NCI-H2196 (cell line): ENCODE measurements around the gene PACRG.

Experiments used
- DNase-seq: peaks from one replicate; lab custom pipeline; 2025; ENCODE audit not compliant: unreplicated experiment; lab: John Stamatoyannopoulos, UW

PACRG gene

GRCh38 chr6:163231356-163232014 lies 503.7 kb downstream of the PACRG start:
- DNase-seq = no peak

DNA sequence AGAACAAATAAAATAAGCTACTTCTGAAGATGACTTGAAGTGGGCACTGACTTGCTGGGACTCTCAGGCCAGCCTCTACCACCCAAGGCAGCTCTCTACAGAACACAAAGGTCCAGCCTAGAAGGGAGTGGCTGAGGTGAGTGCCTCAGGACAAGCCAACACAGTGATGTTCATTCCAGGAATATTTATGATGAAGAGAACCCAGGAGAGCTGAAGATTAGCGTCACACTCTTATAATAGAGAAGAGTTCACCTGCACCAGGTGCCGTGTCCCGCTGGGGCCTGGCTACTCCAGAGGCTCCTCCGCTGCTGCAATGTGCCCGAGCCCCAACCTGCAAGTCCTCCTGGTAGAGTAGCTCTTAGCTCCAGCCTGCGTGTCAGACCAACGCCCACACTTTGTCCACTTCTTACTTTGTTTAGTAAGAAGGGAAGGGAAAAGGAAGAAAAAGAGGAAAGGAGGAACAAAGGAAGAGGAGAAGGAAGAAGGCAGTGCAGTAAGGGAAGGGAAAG lies 504.3 kb downstream of the PACRG start:
- no peak for DNase-seq

DNA sequence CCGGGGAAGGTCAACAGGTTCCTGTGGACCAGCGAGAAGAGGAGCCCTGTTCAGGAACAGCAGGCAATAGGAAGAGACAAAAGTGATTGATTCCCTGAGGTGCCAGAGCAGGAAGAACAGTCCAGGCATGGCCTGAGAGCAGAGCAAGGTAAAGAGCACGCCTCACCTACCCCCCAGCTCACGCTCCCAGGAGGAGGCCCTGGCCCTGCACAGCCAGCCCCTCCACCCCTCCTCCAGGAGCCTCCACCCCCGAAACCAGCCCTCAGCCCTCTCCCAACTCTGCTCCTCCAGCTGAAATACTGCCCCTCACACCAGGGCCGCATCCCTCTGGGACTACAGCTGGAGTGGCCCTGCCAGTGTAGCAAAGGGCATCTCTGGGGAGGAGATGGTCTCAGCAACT lies 504.9 kb downstream of the PACRG start:
- DNase-seq = no peak

DNA sequence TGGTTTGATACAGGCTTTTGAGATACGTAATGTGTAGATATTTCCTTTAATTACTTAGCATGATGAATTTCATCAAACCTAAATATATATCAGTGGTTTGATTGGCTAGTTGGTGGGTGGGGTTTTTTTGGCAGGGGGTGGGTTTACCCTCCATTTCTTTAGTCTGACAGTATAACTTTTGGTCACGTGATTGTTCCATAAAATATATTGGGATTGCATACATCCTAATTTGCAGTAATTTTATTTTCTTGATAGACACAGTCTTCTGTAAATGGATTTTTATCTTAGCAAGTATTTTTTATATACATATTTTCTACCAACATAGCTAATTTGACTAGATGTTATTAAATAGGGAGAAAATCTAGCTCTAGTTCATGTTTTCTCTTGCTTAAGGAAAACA lies 509.3 kb downstream of the PACRG start:
- no peak for DNase-seq

DNA sequence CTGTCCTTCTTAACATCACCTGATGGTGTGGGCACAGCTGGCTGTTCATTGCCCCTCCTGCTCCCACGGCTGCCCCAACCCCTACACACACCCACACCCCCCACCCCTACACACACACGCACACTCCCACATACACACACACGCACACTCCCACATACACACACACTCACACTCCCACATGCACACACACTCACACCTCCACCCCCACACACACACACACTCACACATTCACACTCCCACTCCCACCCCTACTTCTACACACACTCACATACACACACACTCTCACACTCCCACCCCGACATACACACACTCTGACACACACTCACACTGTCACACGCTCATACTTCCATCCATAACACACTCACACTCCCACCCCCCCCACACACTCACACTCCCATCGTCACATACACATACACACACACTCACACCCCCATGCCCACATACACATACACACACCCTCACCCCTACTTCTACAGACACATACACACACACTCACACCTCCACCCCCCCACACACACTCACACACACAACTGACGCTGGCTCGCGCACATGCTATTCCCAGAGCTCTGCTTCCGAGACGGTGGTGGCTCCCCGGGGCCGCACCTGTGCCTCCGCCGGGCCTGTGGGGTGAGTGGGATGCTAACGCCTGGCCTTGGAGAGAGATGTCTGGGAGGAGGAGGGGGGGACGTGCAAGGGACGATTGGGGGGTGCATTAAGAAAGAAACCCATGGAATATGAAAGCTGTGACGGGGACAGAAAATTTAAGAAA lies 512.0 kb downstream of the PACRG start:
- DNase-seq = no peak

- DNase-seq = no peak
Observed at GRCh38 chr6:163240556-163240955, 512.8 kb downstream of the PACRG start.

DNA sequence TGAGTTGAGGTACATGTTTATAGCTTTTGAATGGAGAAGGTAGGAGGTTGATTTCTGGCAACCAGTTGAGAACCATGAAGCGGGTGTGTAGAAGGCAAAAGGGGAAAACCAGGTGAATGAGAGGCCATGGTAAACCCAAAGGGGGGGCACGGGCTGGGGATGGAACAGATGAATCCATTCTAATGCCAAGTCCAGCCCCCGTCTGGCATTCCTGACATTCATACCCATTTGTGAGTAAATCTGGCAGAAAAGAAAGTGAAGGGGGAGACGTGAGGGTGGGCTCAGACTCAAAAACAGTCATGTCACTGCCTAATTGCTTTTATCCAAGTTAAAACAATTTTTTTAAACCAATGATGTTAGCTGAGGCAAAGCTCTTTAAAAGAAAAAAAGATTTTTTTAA lies 513.9 kb downstream of the PACRG start:
- DNase-seq = no peak

- no peak for DNase-seq
Observed at GRCh38 chr6:163243083-163243482, 515.3 kb downstream of the PACRG start.

DNA sequence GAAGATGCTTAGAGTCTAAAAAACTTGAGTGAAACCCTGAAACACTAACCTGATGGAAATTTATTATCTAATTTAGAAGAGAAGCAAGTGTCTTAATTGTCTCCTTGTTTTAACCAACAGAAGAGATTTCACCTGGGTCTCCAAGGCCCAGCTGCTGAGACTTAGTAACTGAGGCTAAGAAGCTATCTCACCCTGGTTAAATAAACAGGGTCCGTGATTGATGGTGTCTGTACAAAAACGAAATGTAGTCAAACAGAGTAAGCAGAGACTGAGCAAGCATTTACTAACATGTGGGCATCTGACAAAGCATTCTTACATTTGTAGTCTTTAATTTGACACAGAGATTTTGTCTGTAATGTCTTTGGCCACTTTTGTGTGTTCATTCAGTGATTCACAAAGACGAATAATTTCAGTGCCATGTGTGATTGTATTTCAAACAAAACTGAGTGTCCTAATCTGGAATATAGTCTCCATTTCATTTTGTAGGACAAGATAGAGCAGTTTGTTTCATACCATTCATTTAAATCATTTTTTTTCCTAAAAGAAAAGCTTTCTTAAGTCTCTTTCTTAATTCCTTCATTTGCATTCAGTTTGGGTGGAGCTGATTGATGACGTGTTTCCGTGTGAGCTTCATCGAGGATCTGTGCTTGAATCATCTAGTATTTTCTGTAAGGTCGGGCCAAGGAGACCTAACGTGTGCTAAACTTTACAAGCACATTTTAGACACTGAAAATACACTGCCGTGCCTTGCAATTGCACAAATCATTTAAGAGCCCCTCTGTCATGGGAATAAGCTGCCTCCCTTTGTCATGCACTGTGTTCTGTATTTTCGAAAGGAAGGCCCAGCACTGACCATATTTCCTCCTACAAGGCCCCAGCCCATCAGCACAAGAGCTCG lies 516.2 kb downstream of the PACRG start:
- no peak for DNase-seq

GRCh38 chr6:163248051-163248450 lies 520.3 kb downstream of the PACRG start:
- DNase-seq = no peak

DNA sequence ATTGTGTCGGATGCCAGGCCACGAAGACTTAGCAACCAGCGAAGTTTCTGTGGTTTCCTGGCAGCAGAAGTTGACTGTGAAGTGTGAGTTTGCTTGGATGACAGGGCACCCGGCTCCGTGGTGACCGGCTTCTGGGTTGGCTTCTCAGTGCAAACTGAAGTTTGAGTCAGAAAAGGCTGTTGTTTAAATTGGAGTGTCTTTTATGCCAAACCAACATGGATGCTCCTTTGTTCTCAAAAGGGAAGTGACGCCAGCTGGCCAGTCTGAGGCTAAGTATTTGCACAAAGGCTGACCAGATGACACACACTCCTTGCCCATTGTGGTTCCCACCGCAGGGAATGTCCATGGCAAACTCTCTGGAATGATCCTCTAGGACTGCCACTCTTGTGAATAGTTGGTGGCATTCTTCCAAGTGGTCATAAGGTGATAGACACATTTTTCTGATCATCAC lies 521.9 kb downstream of the PACRG start:
- DNase-seq = no peak

- no peak for DNase-seq
Observed at GRCh38 chr6:163250116-163250515, 522.3 kb downstream of the PACRG start.

DNA sequence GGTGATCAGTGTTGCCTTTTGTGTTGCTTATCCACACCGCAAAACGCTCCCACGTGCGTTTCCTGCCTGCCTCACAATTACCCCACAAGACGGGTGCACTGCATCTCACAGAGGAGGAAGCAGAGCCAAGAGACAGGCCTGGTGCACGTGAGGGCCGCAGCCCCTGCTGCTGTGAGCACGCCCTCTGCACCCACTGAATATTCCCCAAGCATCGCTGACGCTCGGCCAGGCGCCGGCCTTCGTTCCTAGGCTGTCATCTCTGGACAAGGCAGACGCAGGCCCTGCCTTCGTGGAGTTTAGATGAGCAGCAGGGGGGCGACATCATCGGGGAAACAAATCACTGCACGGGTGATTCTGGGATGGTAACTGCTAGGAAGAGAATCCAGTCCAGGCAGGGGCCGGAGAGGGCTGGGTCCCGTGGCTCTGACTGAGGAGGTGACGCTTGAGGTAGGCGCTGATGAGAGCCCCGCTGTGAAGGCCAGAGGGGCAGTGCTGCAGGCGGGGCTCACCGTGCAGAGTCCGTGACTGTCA lies 524.4 kb downstream of the PACRG start:
- DNase-seq = no peak

DNA sequence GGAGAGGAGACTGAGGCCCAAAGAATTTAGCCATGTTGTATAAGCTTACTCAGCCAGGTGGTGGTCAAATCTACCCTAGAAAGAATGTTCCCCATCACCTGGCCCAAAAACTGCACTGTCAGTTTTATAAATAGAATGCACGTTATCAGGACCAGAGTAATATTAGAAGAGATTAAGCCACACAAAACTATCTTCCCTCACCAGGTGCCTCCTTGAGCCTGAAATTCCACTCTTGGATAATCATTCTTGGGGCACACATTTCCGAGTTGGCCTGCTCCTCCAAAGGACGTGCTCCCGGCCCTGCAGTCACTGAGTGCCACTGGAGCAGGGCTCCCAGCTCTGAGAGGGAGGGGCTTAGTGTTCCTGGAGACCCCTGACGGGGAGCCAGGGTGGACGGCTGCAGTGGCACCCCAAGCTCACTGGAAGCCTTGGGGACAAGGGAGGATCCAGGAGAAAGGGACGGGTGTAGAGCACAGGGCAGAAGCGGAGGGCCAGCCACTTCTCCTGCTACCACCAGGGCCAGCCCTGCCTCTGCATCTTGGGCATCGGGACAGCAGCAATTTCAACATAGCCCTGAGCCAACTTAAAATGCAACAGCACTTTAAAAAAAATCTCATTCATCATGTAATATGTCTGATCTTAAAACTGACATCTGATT lies 525.9 kb downstream of the PACRG start:
- DNase-seq = no peak

DNA sequence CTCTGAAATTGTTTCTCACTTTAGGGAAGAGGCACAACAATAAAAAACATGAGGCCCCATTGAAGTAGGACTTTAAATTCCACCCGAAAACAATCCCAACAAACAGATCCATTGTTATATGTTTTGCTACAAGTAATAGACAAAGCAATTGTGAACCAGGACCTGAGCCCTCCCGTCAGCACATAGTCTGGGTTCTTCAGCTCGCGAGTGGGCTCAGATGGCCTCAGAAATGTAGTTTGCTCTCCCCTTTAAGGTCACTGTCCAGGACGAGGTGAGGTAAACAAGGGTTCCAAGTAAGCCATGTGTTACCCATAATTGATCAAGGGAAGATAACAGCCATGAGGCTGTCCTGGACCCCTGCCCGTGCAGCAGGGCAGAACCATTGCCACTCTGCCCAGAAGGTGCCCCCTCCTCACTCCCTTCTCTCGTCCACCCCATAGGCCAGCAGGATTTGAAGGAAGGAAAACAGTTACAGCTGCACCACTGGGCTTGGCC lies 526.6 kb downstream of the PACRG start:
- no peak for DNase-seq

DNA sequence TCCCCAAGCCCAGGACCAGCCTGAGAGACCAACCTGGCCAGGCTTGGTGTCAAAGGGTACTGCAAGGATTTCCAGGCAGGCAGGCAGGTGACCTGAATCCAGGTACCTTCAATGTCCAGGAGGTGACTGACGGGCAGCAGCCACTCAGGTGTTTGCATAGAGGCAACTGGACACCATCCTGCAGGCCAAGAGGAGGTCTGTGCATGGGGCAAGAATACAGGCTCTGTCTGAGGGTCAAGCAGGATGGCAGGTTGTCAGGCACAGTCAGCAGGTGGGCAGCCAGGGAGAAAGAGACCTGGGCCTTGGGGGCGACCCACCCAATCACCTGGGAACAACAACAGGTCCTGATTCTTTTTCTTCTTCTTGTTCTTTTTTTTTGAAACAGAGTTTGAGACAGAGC lies 527.5 kb downstream of the PACRG start:
- DNase-seq = no peak

GRCh38 chr6:163259689-163260088 lies 531.9 kb downstream of the PACRG start:
- DNase-seq = no peak

- DNase-seq = no peak
Observed at GRCh38 chr6:163260111-163260895, 532.5 kb downstream of the PACRG start.

DNA sequence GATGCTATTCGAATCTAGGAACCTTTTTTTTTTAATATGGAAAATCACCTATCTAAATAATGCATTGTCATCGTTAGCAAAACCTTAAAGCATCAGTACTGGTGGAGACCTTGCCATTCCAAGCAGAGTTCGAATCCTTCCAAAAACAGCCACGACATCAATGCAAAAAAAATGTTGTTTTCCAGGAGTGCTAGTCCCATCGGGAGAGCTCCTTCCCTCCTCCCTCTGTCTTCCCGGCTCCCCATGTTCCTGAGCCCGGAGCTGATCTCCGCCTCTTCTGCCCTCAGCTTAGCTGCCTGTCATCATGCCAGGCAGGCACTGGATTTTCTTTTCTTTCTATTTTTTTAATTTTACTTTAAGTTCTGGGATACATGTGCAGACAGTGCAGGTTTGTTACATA lies 533.1 kb downstream of the PACRG start:
- no peak for DNase-seq

DNA sequence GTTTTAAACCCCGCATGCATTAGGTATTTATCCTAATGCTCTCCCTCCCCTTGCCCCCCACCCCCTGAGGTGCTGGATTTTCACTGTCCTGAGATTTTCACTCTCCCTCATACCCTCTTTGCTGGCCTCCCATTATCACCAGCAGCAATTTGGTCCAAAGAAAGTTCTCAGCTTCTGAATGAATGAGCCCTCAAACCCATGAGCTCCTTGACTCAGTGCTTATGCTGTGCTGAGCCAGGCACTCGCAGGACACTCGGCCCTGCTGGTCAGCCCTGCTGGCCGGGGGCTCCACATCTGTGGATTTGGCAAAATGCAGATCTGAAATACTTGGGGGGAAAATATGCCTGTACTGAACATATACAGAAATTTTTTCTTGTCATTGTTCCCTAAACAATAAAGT lies 533.6 kb downstream of the PACRG start:
- no peak for DNase-seq
